WERI-Rb-1 (cell line): Measurements from ENCODE around the gene BRF1.
"Not testable (repeated sequence)": the region's sequence is repeated elsewhere in the genome, so short reads cannot be mapped to it uniquely, and the experiment has no call there.

Experiments
- DNase-seq: peaks from one replicate; pipeline ENCODE4 v3.0.0-alpha.2; 2020
- H3K27ac ChIP-seq: fragments of 250-450 bp; sonication (Bioruptor Pico); 2 replicates; pipeline ENCODE4 v1.5.1; 2020; ENCODE audit warnings: mild to moderate bottlenecking, moderate library complexity
- H3K27me3 ChIP-seq: fragments of 250-450 bp; sonication (Bioruptor Pico); 2 replicates; pipeline ENCODE4 v1.5.1; 2021; ENCODE audit warnings: mild to moderate bottlenecking, low read depth, moderate library complexity; ENCODE audit not compliant: insufficient read depth, severe bottlenecking
- H3K36me3 ChIP-seq: fragments of 250-450 bp; sonication (Bioruptor Pico); 2 replicates; pipeline ENCODE4 v1.5.1; 2020; ENCODE audit warnings: mild to moderate bottlenecking, moderate library complexity
- H3K4me3 ChIP-seq: 2 replicates; pipeline ENCODE4 v1.5.1; 2011; ENCODE audit warnings: low read depth, mild to moderate bottlenecking, control low read depth, low read length
- H3K9me3 ChIP-seq: fragments of 250-450 bp; sonication (Bioruptor Pico); 2 replicates; pipeline ENCODE4 v1.5.1; 2021; ENCODE audit warnings: mild to moderate bottlenecking, moderate library complexity; ENCODE audit not compliant: severe bottlenecking
- TF ChIP-seq, protein P1 (sequence below): IDR thresholded peaks from 2 replicates; pipeline ENCODE4 v1.5.1; 2011; ENCODE audit warnings: low read depth, mild to moderate bottlenecking, control low read depth, inconsistent platforms, low read length

The BRF1 gene

DNA sequence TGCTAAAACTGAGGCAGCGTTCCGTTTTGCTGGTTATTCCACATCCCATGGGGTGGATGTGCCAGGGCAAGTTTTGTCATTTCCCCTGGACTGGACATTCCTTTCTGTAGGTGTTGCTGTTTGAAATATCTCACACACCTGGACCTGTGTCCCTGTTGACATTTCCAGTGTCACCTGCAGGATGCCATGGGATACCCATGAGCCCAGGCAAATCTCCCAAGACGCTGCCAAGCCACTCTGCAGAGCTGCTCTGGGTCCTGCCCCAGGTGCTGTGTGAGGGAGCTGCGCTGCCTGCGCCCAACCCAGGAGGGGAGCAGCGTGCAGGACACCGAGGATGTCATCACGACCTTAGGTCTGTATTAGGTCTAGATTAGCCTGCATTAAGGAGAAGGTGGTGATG, 8.6 kb upstream of the BRF1 start:
- TF ChIP-seq, protein P1, sequence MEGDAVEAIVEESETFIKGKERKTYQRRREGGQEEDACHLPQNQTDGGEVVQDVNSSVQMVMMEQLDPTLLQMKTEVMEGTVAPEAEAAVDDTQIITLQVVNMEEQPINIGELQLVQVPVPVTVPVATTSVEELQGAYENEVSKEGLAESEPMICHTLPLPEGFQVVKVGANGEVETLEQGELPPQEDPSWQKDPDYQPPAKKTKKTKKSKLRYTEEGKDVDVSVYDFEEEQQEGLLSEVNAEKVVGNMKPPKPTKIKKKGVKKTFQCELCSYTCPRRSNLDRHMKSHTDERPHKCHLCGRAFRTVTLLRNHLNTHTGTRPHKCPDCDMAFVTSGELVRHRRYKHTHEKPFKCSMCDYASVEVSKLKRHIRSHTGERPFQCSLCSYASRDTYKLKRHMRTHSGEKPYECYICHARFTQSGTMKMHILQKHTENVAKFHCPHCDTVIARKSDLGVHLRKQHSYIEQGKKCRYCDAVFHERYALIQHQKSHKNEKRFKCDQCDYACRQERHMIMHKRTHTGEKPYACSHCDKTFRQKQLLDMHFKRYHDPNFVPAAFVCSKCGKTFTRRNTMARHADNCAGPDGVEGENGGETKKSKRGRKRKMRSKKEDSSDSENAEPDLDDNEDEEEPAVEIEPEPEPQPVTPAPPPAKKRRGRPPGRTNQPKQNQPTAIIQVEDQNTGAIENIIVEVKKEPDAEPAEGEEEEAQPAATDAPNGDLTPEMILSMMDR, result no peak
- no peaks in the 10 kb centered on the region for H3K9me3 ChIP-seq
- no peak for DNase-seq
- no peak overlapping the region for H3K4me3 ChIP-seq
- no peaks in the 10 kb centered on the region for H3K27me3 ChIP-seq
- H3K36me3 ChIP-seq, result no peaks in the 10 kb centered on the region
- H3K27ac ChIP-seq, result no peak overlapping the region

DNA sequence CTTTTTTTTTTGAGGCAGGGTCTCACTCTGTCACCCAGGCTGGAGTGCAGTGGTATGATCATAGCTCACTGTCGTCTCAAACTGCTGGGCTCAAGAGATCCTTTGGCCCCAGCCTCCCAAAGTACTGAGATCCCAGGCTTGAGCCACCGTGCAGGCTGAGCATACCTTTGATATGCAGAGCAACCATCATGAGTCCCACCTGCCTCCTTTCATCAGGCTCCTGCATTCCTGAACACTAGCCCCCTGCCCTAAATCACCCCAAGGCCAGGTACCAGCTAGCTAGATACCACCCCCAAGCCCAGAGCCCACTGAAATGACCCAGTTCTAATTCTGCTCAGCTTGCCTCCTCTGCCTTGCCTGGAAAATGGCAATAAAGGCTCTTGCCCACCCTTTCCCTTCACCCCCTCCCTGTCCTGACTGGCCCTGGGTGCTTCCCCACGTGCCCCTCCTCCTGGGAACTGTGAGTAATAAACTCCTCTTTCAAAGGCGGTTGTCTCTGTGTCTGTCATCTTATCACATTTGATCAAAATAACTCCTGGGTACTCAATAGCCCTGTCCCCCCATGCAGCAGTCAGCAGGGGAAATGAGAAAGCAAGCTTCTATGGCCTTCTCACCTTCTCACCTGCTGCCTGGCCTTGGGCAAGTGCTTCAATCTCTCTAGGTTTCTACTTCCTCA, 6.4 kb upstream of the BRF1 start:
- H3K9me3 ChIP-seq, result no peaks in the 10 kb centered on the region
- DNase-seq, result no peak
- no peaks in the 10 kb centered on the region for H3K27me3 ChIP-seq
- H3K27ac ChIP-seq, result no peak overlapping the region
- H3K4me3 ChIP-seq, result no peak overlapping the region
- TF ChIP-seq, protein P1, result no peak
- no peaks in the 10 kb centered on the region for H3K36me3 ChIP-seq

DNA sequence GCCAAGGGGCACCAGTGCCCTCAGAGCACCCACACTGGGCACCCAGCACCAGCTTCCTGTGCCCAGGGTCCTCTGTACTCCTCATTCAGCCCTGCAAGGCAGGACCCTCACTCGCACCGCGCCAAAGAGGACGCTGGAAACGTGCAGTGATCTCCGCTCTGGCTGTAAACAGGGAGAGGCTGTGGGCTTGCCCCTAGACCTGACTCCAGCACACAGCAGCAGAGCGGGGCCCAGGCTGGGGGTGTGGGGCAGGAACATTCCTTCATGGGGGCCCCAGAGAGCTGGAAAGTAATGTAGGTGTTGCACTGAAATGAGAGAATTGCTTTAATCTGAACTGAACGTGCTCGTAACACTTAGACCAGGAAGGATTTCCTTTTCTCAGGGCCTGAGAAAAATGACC, 5.0 kb upstream of the BRF1 start:
- Histone ChIP-seq H3K27ac (no peak overlapping the region), H3K4me3 (no peak overlapping the region), H3K36me3 (no peaks in the 10 kb centered on the region), H3K9me3 (no peaks in the 10 kb centered on the region), H3K27me3 (no peaks in the 10 kb centered on the region)
- TF ChIP-seq, protein P1, result no peak
- DNase-seq, result no peak

DNA sequence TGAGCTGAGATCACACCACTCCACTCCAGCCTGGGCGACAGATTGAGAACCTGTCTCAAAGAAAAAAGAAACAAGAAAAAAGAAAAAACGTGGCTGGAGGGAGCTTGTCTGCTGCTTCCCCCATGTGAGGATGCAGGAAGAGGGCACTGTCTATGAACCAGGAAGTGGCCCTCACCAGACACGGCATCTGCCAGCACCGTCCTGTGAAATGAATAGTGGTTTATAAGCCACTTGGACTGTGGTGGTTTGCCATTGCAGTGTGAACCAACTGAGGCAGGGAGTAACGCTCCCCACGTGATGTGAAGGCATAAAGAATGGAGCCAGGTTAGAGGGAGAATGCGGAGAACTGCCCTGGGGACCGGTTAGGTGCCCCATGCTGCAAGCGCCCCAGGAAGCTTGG, 4.5 kb upstream of the BRF1 start:
- Histone ChIP-seq H3K9me3 (no peaks in the 10 kb centered on the region), H3K27me3 (no peaks in the 10 kb centered on the region), H3K27ac (no peak overlapping the region), H3K4me3 (no peak overlapping the region), H3K36me3 (no peaks in the 10 kb centered on the region)
- TF ChIP-seq, protein P1, result no peak
- no peak for DNase-seq

DNA sequence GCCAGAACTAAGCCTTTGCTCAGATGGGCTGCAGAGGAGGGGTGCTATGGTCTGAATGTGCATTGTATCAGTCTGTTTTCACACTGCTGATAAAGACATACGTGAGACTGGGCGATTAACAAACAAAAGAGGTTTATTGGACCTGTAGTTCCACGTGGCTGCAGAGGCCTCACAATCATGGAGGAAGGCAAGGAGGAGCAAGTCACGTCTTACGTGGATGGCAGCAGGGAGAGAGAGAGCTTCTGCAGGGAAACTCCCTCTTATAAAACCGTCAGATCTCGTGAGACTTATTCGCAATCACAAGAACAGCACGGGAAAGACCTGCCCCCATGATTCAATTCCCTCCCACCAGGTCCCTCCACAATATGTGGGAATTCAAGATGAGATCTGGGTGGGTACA, 3.8 kb upstream of the BRF1 start:
- Histone ChIP-seq H3K27me3 (no peaks in the 10 kb centered on the region), H3K4me3 (no peak overlapping the region), H3K27ac (no peak overlapping the region), H3K9me3 (no peaks in the 10 kb centered on the region), H3K36me3 (no peaks in the 10 kb centered on the region; the same call in 1 of the 2 replicates)
- TF ChIP-seq, protein P1, result no peak
- no peak for DNase-seq

DNA sequence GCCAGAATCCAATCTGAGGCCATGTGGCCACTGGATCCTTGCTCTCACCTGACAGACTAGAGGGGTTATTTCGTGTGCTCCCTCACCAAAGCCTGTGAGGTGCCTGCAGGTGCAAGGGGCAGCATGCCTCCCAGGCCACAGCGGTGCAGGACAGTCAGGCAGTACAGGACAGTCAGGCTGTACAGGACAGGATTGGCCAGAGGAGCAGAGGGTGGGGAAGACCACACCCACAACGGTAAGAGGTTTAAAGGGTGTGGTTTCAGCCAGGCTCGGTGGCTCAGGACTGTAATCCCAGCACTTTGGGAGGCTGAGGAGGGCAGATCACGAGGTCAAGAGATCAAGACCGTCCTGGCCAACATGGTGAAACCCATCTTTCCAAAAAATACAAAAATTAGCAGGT, 3.1 kb upstream of the BRF1 start:
- TF ChIP-seq, protein P1, result no peak
- no peak overlapping the region for H3K27ac ChIP-seq
- H3K4me3 ChIP-seq, result no peak overlapping the region
- peak; percentile 66 for DNase-seq
- no peaks in the 10 kb centered on the region for H3K9me3 ChIP-seq
- no peaks in the 10 kb centered on the region; the same call in 1 of the 2 replicates for H3K36me3 ChIP-seq
- H3K27me3 ChIP-seq, result no peaks in the 10 kb centered on the region

DNA sequence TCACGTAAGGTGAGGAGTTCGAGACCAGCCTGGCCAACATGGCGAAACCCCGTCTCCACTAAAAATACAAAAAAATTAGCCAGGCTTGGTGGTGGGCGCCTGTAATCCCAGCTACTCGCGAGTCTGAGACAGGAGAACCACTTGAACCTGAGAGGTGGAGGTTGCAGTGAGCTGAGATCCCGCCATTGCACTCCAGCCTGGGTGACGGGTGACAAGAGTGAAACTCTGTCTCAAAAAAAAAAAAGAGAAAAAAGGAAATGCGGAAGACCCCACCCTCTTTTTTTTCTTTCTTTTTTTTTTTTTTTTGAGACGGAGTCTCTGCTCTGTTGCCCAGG, 1.1 kb upstream of the BRF1 start:
- not testable (repeated sequence) for DNase-seq, H3K36me3 ChIP-seq, H3K27ac ChIP-seq, H3K9me3 ChIP-seq, H3K4me3 ChIP-seq, H3K27me3 ChIP-seq
